Smooth muscle cell (in vitro differentiated cells): Measurements from ENCODE around the gene UPF1. TPM values are rescaled to one million over a fixed set of nuclear protein-coding genes. Genes with fewer than 3 reads are reported as not detected.

Experiments used
- DNase-seq: peaks from one replicate; lab custom pipeline; 2025; ENCODE audit not compliant: unreplicated experiment; lab: John Stamatoyannopoulos, UW
- H2AFZ ChIP-seq: fragments of 200-600 bp; sonication (generic); 2 replicates; pipeline ENCODE4 v1.6.0; 2016; ENCODE audit warnings: antibody characterized with exemption, low read depth, mild to moderate bottlenecking
- H3F3A ChIP-seq: fragments of 200-600 bp; sonication (generic); 2 replicates; pipeline ENCODE4 v1.6.0; 2017; ENCODE audit warnings: antibody characterized with exemption, low read depth
- H3K27ac ChIP-seq: fragments of 200-600 bp; sonication (generic); 2 replicates; pipeline ENCODE4 v1.5.1; 2016; ENCODE audit warnings: low read depth, mild to moderate bottlenecking
- H3K27me3 ChIP-seq: fragments of 200-600 bp; sonication (generic); 2 replicates; pipeline ENCODE4 v1.6.1; 2016; ENCODE audit warnings: low read depth, mild to moderate bottlenecking
- H3K36me3 ChIP-seq: fragments of 200-600 bp; sonication (generic); 2 replicates; pipeline ENCODE4 v1.5.1; 2016; ENCODE audit warnings: low read depth
- H3K4me1 ChIP-seq: fragments of 200-600 bp; sonication (generic); 2 replicates; pipeline ENCODE4 v1.5.1; 2016; ENCODE audit warnings: low read depth
- H3K4me2 ChIP-seq: fragments of 200-600 bp; sonication (generic); 2 replicates; pipeline ENCODE4 v1.6.0; 2016; ENCODE audit warnings: mild to moderate bottlenecking
- H3K4me3 ChIP-seq: fragments of 200-600 bp; sonication (generic); 2 replicates; pipeline ENCODE4 v1.5.1; 2016; ENCODE audit warnings: mild to moderate bottlenecking
- H3K79me2 ChIP-seq: fragments of 200-600 bp; sonication (generic); 2 replicates; pipeline ENCODE4 v1.6.0; 2016; ENCODE audit warnings: low read depth, mild to moderate bottlenecking
- H3K9ac ChIP-seq: fragments of 200-600 bp; sonication (generic); 2 replicates; pipeline ENCODE4 v1.6.0; 2016; ENCODE audit warnings: low read depth
- H3K9me3 ChIP-seq: fragments of 200-600 bp; sonication (generic); replicated peaks from 2 replicates; pipeline ENCODE4 v1.5.1; 2016; ENCODE audit warnings: low read depth
- H4K20me1 ChIP-seq: fragments of 200-600 bp; sonication (generic); 2 replicates; pipeline ENCODE4 v1.6.0; 2016; ENCODE audit warnings: low read depth
- WGBS: methylation state at CpG from one replicate; pipeline ENCODE4 v1.1.7; 2016; ENCODE audit warnings: low lambda C conversion rate; 5-methylcytosine and 5-hydroxymethylcytosine counted together
- polyA plus RNA-seq: library from polyadenylated mRNA; unstranded; fragments of >200 nt; fragmentation: Nextera tagmentation; extraction: Ambion mirVana; gene quantifications from 2 replicates; pipeline ENCODE4 v1.2.1, GENCODE V29; 2016
- total RNA-seq: library from RNA; depleted of rRNA; stranded (reverse); fragments of >200 nt; gene quantifications from 2 replicates; pipeline ENCODE4 v1.2.3, GENCODE V29; 2014
- TF ChIP-seq, protein P1 (sequence below): fragments of 200-600 bp; sonication (generic); IDR thresholded peaks from 2 replicates; pipeline ENCODE4 v1.5.1; 2017; ENCODE audit warnings: borderline replicate concordance, mild to moderate bottlenecking, antibody characterized with exemption; ENCODE audit not compliant: insufficient read depth, poor library complexity, severe bottlenecking

UPF1 gene
- total and polyA plus RNA-seq, 2 experiments from 2014 or later = 30.3 to 37.8 TPM

DNA sequence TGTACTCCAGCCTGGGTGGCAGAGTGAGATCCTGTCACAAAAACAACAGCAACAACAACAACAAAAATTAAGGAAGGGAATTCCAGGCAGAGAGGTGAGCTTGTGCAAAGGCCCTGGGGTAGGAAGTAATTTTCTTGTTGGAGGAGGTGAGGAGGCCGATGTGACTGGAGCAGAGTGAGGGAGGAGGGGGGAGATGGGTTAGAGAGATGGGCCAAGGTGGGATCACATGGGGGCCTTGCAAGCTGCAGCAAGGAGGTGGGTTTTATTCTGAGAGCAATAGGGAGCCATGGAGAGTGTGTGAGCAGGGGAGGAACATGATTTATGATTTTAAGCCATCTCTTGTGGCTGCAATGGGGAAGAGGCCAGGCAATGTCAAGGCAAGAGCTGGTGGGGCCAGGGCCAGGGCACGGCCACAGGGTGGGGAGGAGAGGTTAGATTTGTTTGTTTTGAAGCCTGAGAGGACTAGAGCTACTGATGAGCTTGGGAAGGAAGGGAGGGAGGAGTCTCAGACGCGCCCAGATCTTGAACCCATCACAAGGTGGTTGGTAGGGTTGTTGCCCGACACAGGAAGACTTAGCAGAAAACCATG is 28.1 kb upstream of the UPF1 start:
- Histone ChIP-seq H3K9ac (no peak overlapping the region), H3K4me2 (no peak overlapping the region), H3K4me1 (no peaks in the 10 kb centered on the region), H4K20me1 (no peaks in the 10 kb centered on the region), H2AFZ (no peak overlapping the region), H3K9me3 (no peaks in the 10 kb centered on the region), H3K36me3 (no peaks in the 10 kb centered on the region), H3K79me2 (no peaks in the 10 kb centered on the region), H3K4me3 (no peak overlapping the region), H3F3A (peaks cover 9% of the 10 kb centered on the region), H3K27me3 (peaks cover 13% of the 10 kb centered on the region), H3K27ac (no peak overlapping the region)
- DNase-seq = no peak
- TF ChIP-seq, protein P1, sequence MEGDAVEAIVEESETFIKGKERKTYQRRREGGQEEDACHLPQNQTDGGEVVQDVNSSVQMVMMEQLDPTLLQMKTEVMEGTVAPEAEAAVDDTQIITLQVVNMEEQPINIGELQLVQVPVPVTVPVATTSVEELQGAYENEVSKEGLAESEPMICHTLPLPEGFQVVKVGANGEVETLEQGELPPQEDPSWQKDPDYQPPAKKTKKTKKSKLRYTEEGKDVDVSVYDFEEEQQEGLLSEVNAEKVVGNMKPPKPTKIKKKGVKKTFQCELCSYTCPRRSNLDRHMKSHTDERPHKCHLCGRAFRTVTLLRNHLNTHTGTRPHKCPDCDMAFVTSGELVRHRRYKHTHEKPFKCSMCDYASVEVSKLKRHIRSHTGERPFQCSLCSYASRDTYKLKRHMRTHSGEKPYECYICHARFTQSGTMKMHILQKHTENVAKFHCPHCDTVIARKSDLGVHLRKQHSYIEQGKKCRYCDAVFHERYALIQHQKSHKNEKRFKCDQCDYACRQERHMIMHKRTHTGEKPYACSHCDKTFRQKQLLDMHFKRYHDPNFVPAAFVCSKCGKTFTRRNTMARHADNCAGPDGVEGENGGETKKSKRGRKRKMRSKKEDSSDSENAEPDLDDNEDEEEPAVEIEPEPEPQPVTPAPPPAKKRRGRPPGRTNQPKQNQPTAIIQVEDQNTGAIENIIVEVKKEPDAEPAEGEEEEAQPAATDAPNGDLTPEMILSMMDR = no peak
- WGBS = 95% methylated on average over 5 of the region's 5 CpGs

DNA sequence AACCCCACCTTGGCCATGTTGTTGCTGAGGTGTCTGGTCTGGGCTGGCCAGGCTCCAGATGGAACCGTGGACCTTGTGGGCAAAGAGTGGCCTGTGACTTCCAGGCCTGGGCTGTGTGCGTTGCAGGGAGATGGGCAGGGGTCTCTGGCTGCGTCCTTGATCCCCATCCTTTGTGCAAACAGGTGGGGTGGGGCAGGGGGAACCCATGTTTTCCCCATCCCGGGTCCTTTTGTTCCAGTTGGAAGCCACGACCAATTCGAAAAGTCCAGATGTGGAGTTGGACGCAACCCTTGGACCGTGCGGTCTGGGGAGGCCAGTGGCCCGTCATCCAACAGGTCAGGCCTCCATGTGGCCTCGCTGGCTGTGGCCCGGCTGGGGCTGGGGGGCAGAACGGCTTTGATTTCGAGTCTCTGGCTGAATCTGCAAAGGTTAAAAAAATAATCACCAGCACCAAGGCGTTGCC is 27.6 kb upstream of the UPF1 start:
- TF ChIP-seq, protein P1 = no peak
- no peak for DNase-seq
- Histone ChIP-seq H3K36me3 (no peaks in the 10 kb centered on the region), H2AFZ (no peak overlapping the region), H3K9me3 (no peaks in the 10 kb centered on the region), H3F3A (peaks cover 14% of the 10 kb centered on the region), H3K4me1 (no peaks in the 10 kb centered on the region), H3K79me2 (no peaks in the 10 kb centered on the region), H3K9ac (no peak overlapping the region), H3K27ac (no peak overlapping the region), H3K4me3 (no peak overlapping the region), H4K20me1 (no peaks in the 10 kb centered on the region), H3K27me3 (peaks cover 13% of the 10 kb centered on the region), H3K4me2 (no peak overlapping the region)
- 92% methylated on average over 15 of the region's 15 CpGs for WGBS

DNA sequence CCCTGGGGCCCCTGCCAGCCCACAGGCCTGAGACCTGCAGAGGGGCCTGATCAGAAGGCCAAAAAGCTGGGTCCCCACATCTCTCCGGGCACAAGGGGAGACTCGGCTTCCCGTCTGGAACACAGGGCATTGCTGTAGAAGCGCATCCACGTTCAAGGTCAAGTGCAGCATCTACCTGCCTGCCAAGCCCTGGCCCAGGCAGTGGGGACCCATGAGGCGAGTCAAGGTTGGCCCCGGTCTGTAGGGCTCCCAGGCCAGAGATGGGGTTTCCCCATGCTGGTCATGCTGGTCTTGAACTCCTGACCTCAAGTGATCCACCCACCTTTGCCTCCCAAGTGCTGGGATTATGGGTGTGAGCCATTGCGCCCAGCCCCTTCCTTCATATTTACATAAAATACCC is 27.1 kb upstream of the UPF1 start:
- H3K4me3 ChIP-seq = no peak overlapping the region
- H3K27me3 ChIP-seq = peaks cover 13% of the 10 kb centered on the region
- no peak overlapping the region for H3K9ac ChIP-seq
- TF ChIP-seq, protein P1 = no peak
- peaks cover 16% of the 10 kb centered on the region for H3F3A ChIP-seq
- H3K9me3 ChIP-seq = no peaks in the 10 kb centered on the region
- no peak overlapping the region for H2AFZ ChIP-seq
- H4K20me1 ChIP-seq = no peaks in the 10 kb centered on the region
- H3K4me2 ChIP-seq = no peak overlapping the region
- 95% methylated on average over 7 of the region's 8 CpGs for WGBS
- no peaks in the 10 kb centered on the region for H3K79me2 ChIP-seq
- H3K27ac ChIP-seq = no peak overlapping the region
- DNase-seq = no peak
- no peaks in the 10 kb centered on the region for H3K4me1 ChIP-seq
- no peaks in the 10 kb centered on the region for H3K36me3 ChIP-seq

DNA sequence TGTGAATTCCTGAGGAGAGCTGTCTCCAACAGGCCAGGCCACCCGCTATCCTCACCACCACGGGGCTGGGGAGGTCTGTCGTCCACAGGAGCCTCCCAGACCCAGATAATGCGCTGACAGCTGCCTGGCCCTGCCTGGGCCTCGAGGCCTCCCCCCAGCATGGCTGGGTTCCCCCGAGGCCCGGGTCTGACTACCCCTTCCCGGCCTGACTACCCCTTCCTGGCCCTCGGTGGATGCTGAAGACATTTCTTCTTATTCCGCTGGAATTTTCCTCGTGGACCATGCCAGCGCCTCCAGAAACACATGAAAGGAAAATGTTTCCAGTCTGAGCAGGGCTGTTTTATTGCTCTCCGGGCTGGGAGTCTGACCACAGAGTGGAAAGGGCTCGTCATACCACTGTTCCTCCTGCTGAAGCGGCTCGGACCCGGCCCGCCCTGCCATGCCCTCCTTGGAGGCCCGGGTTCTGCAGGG is 23.9 kb upstream of the UPF1 start:
- Histone ChIP-seq H3K9me3 (no peaks in the 10 kb centered on the region), H4K20me1 (no peaks in the 10 kb centered on the region), H3K36me3 (no peaks in the 10 kb centered on the region), H3K27ac (peak overlapping the region; percentile 86), H3K79me2 (no peaks in the 10 kb centered on the region), H3K4me3 (no peak overlapping the region), H3K4me1 (no peaks in the 10 kb centered on the region), H3K4me2 (peak overlapping the region; percentile 4), H3K9ac (peak overlapping the region; percentile 39), H2AFZ (no peak overlapping the region), H3F3A (peaks cover 16% of the 10 kb centered on the region), H3K27me3 (no peaks in the 10 kb centered on the region)
- TF ChIP-seq, protein P1 = no peak
- peak; percentile 47 for DNase-seq
- WGBS = 11% methylated on average over 19 of the region's 19 CpGs
